Smooth muscle cell (in vitro differentiated cells): Measurements from ENCODE around the gene PRPH. TPM values are rescaled to one million over a fixed set of nuclear protein-coding genes. Genes with fewer than 3 reads are reported as not detected.

Source experiments
- DNase-seq: peaks from one replicate; lab custom pipeline; 2025; ENCODE audit not compliant: unreplicated experiment; lab: John Stamatoyannopoulos, UW
- H2AFZ ChIP-seq: fragments of 200-600 bp; sonication (generic); 2 replicates; pipeline ENCODE4 v1.6.0; 2016; ENCODE audit warnings: antibody characterized with exemption, low read depth, mild to moderate bottlenecking
- H3F3A ChIP-seq: fragments of 200-600 bp; sonication (generic); 2 replicates; pipeline ENCODE4 v1.6.0; 2017; ENCODE audit warnings: antibody characterized with exemption, low read depth
- H3K27ac ChIP-seq: fragments of 200-600 bp; sonication (generic); 2 replicates; pipeline ENCODE4 v1.5.1; 2016; ENCODE audit warnings: low read depth, mild to moderate bottlenecking
- H3K27me3 ChIP-seq: fragments of 200-600 bp; sonication (generic); 2 replicates; pipeline ENCODE4 v1.6.1; 2016; ENCODE audit warnings: low read depth, mild to moderate bottlenecking
- H3K36me3 ChIP-seq: fragments of 200-600 bp; sonication (generic); 2 replicates; pipeline ENCODE4 v1.5.1; 2016; ENCODE audit warnings: low read depth
- H3K4me1 ChIP-seq: fragments of 200-600 bp; sonication (generic); 2 replicates; pipeline ENCODE4 v1.5.1; 2016; ENCODE audit warnings: low read depth
- H3K4me2 ChIP-seq: fragments of 200-600 bp; sonication (generic); 2 replicates; pipeline ENCODE4 v1.6.0; 2016; ENCODE audit warnings: mild to moderate bottlenecking
- H3K4me3 ChIP-seq: fragments of 200-600 bp; sonication (generic); 2 replicates; pipeline ENCODE4 v1.5.1; 2016; ENCODE audit warnings: mild to moderate bottlenecking
- H3K79me2 ChIP-seq: fragments of 200-600 bp; sonication (generic); 2 replicates; pipeline ENCODE4 v1.6.0; 2016; ENCODE audit warnings: low read depth, mild to moderate bottlenecking
- H3K9ac ChIP-seq: fragments of 200-600 bp; sonication (generic); 2 replicates; pipeline ENCODE4 v1.6.0; 2016; ENCODE audit warnings: low read depth
- H3K9me3 ChIP-seq: fragments of 200-600 bp; sonication (generic); replicated peaks from 2 replicates; pipeline ENCODE4 v1.5.1; 2016; ENCODE audit warnings: low read depth
- H4K20me1 ChIP-seq: fragments of 200-600 bp; sonication (generic); 2 replicates; pipeline ENCODE4 v1.6.0; 2016; ENCODE audit warnings: low read depth
- WGBS: methylation state at CpG from one replicate; pipeline ENCODE4 v1.1.7; 2016; ENCODE audit warnings: low lambda C conversion rate; 5-methylcytosine and 5-hydroxymethylcytosine counted together
- polyA plus RNA-seq: library from polyadenylated mRNA; unstranded; fragments of >200 nt; fragmentation: Nextera tagmentation; extraction: Ambion mirVana; gene quantifications from 2 replicates; pipeline ENCODE4 v1.2.1, GENCODE V29; 2016
- total RNA-seq: library from RNA; depleted of rRNA; stranded (reverse); fragments of >200 nt; gene quantifications from 2 replicates; pipeline ENCODE4 v1.2.3, GENCODE V29; 2014
- TF ChIP-seq, protein P1 (sequence below): fragments of 200-600 bp; sonication (generic); IDR thresholded peaks from 2 replicates; pipeline ENCODE4 v1.5.1; 2017; ENCODE audit warnings: borderline replicate concordance, mild to moderate bottlenecking, antibody characterized with exemption; ENCODE audit not compliant: insufficient read depth, poor library complexity, severe bottlenecking

The PRPH gene
- total and polyA plus RNA-seq, 2 experiments from 2014 or later: not detected

DNA sequence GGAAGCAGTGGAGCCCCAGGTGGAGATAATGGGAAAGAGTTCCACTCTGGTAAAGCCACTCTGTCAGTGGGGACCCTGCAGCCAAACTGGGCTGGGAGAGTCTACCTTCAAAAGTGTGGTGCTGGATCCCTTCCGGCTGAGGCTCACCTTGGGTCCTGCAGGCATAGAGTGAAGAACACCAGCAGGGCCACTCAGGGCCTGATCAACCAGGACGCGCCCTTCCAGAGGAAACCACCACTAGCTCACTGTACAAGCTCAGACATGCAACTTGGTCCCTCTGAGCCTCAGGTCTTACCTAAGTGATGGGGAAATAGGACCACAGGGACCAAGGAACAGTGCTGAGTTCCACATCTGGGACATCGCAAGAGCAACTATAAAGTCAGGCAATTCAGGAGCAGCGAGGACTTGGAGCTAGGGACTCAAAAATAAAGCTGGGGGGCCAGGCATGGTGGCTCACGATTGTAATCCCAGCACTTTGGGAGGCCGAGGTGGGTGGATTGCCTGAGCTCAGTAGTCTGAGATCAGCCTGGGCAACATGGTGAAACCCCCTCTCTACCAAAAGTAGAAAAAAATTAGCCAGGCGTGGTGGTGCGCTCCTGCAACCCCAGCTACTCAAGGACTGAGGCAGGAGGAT lies 5.9 kb upstream of the PRPH start:
- no peaks in the 10 kb centered on the region for H4K20me1 ChIP-seq
- no peaks in the 10 kb centered on the region for H3K36me3 ChIP-seq
- no peaks in the 10 kb centered on the region for H3F3A ChIP-seq
- peaks cover 14% of the 10 kb centered on the region for H3K27me3 ChIP-seq
- no peak overlapping the region for H3K4me3 ChIP-seq
- H2AFZ ChIP-seq: no peak overlapping the region
- WGBS: 77% methylated on average over 9 of the region's 9 CpGs
- H3K79me2 ChIP-seq: no peaks in the 10 kb centered on the region
- DNase-seq: no peak
- no peak overlapping the region for H3K9ac ChIP-seq
- no peak overlapping the region for H3K27ac ChIP-seq
- no peaks in the 10 kb centered on the region for H3K4me1 ChIP-seq
- H3K4me2 ChIP-seq: no peak overlapping the region
- TF ChIP-seq, protein P1, sequence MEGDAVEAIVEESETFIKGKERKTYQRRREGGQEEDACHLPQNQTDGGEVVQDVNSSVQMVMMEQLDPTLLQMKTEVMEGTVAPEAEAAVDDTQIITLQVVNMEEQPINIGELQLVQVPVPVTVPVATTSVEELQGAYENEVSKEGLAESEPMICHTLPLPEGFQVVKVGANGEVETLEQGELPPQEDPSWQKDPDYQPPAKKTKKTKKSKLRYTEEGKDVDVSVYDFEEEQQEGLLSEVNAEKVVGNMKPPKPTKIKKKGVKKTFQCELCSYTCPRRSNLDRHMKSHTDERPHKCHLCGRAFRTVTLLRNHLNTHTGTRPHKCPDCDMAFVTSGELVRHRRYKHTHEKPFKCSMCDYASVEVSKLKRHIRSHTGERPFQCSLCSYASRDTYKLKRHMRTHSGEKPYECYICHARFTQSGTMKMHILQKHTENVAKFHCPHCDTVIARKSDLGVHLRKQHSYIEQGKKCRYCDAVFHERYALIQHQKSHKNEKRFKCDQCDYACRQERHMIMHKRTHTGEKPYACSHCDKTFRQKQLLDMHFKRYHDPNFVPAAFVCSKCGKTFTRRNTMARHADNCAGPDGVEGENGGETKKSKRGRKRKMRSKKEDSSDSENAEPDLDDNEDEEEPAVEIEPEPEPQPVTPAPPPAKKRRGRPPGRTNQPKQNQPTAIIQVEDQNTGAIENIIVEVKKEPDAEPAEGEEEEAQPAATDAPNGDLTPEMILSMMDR: no peak
- H3K9me3 ChIP-seq: no peaks in the 10 kb centered on the region

DNA sequence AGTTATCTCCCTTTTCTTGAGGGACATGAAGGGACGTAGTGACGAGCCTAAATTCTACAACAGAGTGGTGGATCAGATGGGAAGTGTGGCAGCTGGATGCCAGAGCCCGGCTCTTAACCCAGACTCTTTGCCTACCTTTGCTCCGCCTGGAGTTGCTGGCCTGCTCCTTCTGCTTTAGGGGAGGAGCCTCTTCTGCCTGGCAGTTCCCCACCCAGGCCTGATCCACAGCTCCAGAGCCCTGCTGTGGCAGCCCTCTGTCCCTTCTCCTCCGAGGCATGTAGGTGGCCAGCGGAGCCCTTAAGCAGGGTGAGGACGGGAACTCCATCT lies 2.3 kb upstream of the PRPH start:
- no peak for DNase-seq
- no peak overlapping the region for H3K27ac ChIP-seq
- no peak overlapping the region for H3K4me2 ChIP-seq
- H3K9ac ChIP-seq: no peak overlapping the region
- H2AFZ ChIP-seq: no peak overlapping the region
- TF ChIP-seq, protein P1: no peak
- no peaks in the 10 kb centered on the region for H3K9me3 ChIP-seq
- peaks cover 46% of the 10 kb centered on the region for H3K27me3 ChIP-seq
- no peaks in the 10 kb centered on the region for H3K4me1 ChIP-seq
- no peak overlapping the region for H3K4me3 ChIP-seq
- no peaks in the 10 kb centered on the region for H3K36me3 ChIP-seq
- WGBS: 69% methylated on average over 7 of the region's 7 CpGs
- H3F3A ChIP-seq: no peaks in the 10 kb centered on the region
- no peaks in the 10 kb centered on the region for H3K79me2 ChIP-seq
- H4K20me1 ChIP-seq: no peaks in the 10 kb centered on the region

DNA sequence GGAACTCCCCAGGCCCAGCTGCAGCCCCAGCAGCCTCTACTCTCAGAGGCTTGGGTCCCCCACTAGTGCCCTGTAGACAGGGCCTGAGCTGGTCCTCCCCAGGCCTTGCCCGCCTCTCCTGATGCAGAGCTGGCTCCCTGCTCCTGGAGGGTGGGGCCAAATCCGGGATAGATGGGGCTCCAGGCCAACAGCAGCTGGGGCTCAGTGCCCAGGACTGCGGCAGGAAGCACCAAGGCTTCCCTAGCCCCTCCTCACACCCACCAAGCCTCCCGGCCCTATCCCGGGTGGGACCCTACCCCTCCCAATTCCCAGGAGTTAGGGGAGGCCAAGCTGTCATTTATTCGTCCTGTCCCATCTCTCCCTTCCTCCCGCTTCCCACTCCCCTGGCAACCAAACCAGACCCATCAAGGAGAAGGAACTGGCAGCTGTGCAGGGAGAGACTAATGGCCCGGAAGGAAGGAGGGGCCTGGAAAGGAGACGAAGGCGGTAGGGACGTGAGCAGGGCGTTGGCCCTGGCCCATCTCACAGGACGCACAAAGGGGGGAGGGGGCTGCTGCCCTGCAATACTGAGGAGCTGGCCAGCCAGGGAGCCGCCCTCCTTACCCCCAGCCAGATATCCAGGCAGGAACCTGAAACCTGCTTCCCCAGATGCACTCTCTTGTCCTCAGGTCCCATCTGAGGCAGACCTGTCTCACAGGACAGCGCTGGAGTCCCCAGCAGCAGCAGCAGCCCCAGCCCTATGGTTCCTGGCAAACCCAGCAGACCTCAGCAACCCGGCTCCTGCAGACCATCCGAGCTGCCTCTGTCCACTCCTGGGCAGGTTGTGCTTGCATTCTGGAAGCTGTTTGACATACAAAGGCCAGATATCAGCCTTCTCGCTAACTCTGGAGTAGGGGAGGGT lies 1.6 kb upstream of the PRPH start:
- H3K36me3 ChIP-seq: no peaks in the 10 kb centered on the region
- peaks cover 52% of the 10 kb centered on the region for H3K27me3 ChIP-seq
- no peak overlapping the region for H3K4me2 ChIP-seq

More for the DNA sequence above, 1.6 kb upstream of the PRPH start:
- Histone ChIP-seq H3K27ac (no peak overlapping the region), H3F3A (no peaks in the 10 kb centered on the region), H2AFZ (no peak overlapping the region), H3K79me2 (no peaks in the 10 kb centered on the region), H4K20me1 (no peaks in the 10 kb centered on the region), H3K4me3 (no peak overlapping the region), H3K9me3 (no peaks in the 10 kb centered on the region), H3K4me1 (no peaks in the 10 kb centered on the region), H3K9ac (no peak overlapping the region)
- DNase-seq: no peak
- 39% methylated on average over 17 of the region's 18 CpGs for WGBS
- TF ChIP-seq, protein P1: no peak
